SK-N-DZ (cell line): ENCODE results near the gene C1orf115.
A peak's percentile ranks its signal among the peaks of the same experiment; 100 is the strongest.
"Not testable (repeated sequence)": the region's sequence is repeated elsewhere in the genome, so short reads cannot be mapped to it uniquely, and the experiment has no call there.

ENCODE experiments used
- DNase-seq: peaks from one replicate; pipeline ENCODE4 v3.0.0-alpha.2; 2015; ENCODE audit warnings: low spot score

The C1orf115 gene

GRCh38 chr1:220717800-220718640 is 27.9 kb downstream of the C1orf115 start:
- DNase-seq, result no peak

GRCh38 chr1:220721266-220721665 is 31.1 kb downstream of the C1orf115 start:
- not testable (repeated sequence) for DNase-seq

- DNase-seq, result no peak
These were observed 36.5 kb downstream of the C1orf115 start for GRCh38 chr1:220726634-220727033.

- no peak for DNase-seq
These were observed 37.4 kb downstream of the C1orf115 start for GRCh38 chr1:220727519-220727918.

GRCh38 chr1:220730486-220730885 is 40.3 kb downstream of the C1orf115 start:
- DNase-seq, result no peak

- DNase-seq, result no peak
These were observed 42.0 kb downstream of the C1orf115 start for GRCh38 chr1:220732137-220732536.

- no peak for DNase-seq
These were observed 42.5 kb downstream of the C1orf115 start for GRCh38 chr1:220732621-220733020.

GRCh38 chr1:220733086-220733601 is 43.0 kb downstream of the C1orf115 start:
- DNase-seq, result peak; percentile 40

- DNase-seq, result no peak
These were observed 44.6 kb downstream of the C1orf115 start for GRCh38 chr1:220734571-220735326.

GRCh38 chr1:220736283-220736682 is 46.1 kb downstream of the C1orf115 start:
- DNase-seq, result not testable (repeated sequence)

GRCh38 chr1:220741349-220741748 is 51.2 kb downstream of the C1orf115 start:
- no peak for DNase-seq

GRCh38 chr1:220741825-220742224 is 51.7 kb downstream of the C1orf115 start:
- DNase-seq, result no peak

GRCh38 chr1:220742520-220742919 is 52.4 kb downstream of the C1orf115 start:
- DNase-seq, result no peak

GRCh38 chr1:220746851-220747250 is 56.7 kb downstream of the C1orf115 start:
- DNase-seq, result no peak

- no peak for DNase-seq
These were observed 57.4 kb downstream of the C1orf115 start for GRCh38 chr1:220747437-220748088.

- no peak for DNase-seq
These were observed 58.1 kb downstream of the C1orf115 start, which contains the start of gene MTARC2 for GRCh38 chr1:220748089-220748934. Gene MTARC2, plus strand, starts transcription at chr1:220748322. Its CDS starts 210 bp downstream, at chr1:220748532.
